ENCODE results near the gene PXYLP1.

GRCh38 chr3:141217389-141217788 is 14.2 kb upstream of the PXYLP1 start:
- TF ChIP-seq YY1 (IDR thresholded peaks at IDR 0.05; ENCODE audit: low read depth, low read length) (no peak), CTCF (IDR thresholded peaks at IDR 0.05; ENCODE audit: control extremely low read depth in 1 of 3, insufficient read depth in 1 of 3, low read depth in 1 of 3, low read length in 3 of 3) (no peak), GABPA (IDR thresholded peaks at IDR 0.05; ENCODE audit: borderline replicate concordance, insufficient read depth, low read length) (no peak), RFX5 (IDR thresholded peaks at IDR 0.05; ENCODE audit: borderline replicate concordance, low read depth, low read length) (no peak), RNF2 (IDR thresholded peaks at IDR 0.05; ENCODE audit: borderline replicate concordance, low read depth, low read length, missing control alignments, poor library complexity, severe bottlenecking) (no peak), EP300 (IDR thresholded peaks at IDR 0.05; ENCODE audit: borderline replicate concordance in 1 of 2, low read depth in 2 of 2, low read length in 2 of 2) (no peak), FOSL1 (IDR thresholded peaks at IDR 0.05; ENCODE audit: insufficient read depth, low read depth, low read length) (no peak), RAD21 (IDR thresholded peaks at IDR 0.05 in 1 of 2, conservative IDR thresholded peaks at IDR 0.05 in 1 of 2; ENCODE audit: low read depth in 2 of 2, low read length in 2 of 2) (no peak), EGR1 (IDR thresholded peaks at IDR 0.05; ENCODE audit: borderline replicate concordance, low read depth, low read length) (no peak)
